ENCODE data around the gene KXD1. TPM values are rescaled to one million over a fixed set of nuclear protein-coding genes. Genes with fewer than 3 reads are reported as not detected.
A peak's percentile ranks its signal among the peaks of the same experiment; 100 is the strongest.

Gene KXD1, protein sequence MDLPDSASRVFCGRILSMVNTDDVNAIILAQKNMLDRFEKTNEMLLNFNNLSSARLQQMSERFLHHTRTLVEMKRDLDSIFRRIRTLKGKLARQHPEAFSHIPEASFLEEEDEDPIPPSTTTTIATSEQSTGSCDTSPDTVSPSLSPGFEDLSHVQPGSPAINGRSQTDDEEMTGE
- total RNA-seq: 100 to 1,000 TPM in 1 of 8 experiments, 10 to 100 TPM in 7; 48.4 to 106 (median 68.1) TPM

DNA sequence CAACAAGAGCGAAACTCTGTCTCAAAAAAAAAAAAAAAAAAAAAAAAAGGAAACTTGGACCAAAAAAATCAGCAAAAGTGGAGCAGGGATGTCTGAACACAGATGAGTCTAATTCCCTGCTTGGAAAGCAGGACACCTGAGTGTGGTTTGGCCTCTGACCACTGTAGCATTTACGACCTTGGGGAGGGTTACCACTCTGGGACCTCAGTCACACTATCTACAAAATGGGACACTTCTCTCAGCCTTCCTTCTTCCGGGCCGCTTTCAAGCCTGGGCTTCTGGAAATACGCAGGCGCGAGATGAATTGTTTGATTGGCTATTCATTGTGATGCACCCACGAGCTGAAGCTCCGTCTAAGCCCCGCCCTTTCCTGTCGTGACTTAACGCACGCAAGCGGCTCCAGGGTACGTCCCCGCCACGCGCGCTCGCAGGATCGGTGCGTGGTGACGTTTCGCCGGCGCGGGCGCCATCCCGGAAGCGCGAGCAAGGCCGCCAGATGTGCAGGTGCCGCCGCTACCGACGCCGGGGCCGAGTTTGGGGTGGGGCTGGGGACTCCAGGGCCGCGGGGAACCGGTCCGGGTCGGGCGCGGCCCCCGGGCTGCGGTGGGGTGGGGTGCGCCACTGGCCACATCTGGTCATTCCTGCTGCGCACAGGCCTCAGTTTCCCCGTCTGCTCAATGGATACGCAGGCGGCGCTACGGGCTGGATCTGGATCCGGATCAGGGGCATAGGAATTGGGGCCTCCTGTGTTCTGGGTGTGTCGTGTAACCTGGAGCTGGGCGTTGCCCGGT, at the start of gene KXD1:
Gene KXD1, plus strand, starts transcription at position 460 of the 791 bp plus-strand sequence. CDS start 4,187 bp downstream, outside the sequence.
- Histone ChIP-seq H3K4me1 (replicated peaks in 1 of 2) (peaks cover 0 to 5% of the 10 kb centered on the region in 2 donors), H3K27ac (peak within 1 kb of the TSS; percentile 43 to 75), H3K4me3 (peak within 1 kb of the TSS; percentile 53 to 84 (median 69))
- in situ Hi-C loops (cut with MboI; ENCODE audit: low pct_unique_long_range_greater_than_20kb in 2 of 9, low sequenced_read_pairs in 9 of 9, unreplicated experiment in 9 of 9): no loop called here
- 0 to 58% (median 2%) methylated on average over 1 to 29 of the region's 58 CpGs; no CpG with 5 or more reads in 4 of the 10 experiments for WGBS, 10 experiments
- ATAC-seq (replicated peaks in 6 of 8): peak; percentile 96 to 99 (median 98)

DNA sequence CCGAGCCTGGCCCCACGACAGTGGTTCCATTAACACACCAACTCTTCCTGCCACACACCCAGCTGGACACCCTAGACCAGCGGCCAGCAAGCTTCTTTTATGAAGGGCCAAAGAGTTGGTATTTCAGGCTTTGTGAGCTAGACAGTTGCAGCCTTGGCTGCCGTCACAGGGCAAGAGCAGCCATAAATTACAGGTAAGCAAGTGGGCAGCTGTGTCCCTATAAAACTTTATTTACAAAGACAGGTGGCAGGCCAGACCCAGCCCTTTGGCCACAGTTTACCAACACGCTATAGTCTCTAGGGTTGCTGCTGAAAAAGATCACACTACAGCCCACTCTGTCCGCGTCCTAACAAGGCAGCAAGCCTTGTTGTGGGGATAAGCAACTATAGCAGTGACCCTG, 49.1 kb upstream of the KXD1 start:
- in situ Hi-C loops (cut with MboI; ENCODE audit: low pct_unique_long_range_greater_than_20kb in 2 of 9, low sequenced_read_pairs in 9 of 9, unreplicated experiment in 9 of 9): no loop called here
- peaks cover 41 to 42% of the 10 kb centered on the region in 2 donors for H3K4me1 ChIP-seq (replicated peaks in 1 of 2)
- ATAC-seq (replicated peaks in 6 of 8): no peak
- WGBS, 10 experiments: 67 to 100% (median 88%) methylated on average over 1 to 4 of the region's 7 CpGs; no CpG with 5 or more reads in 7 of the 10 experiments
- H3K4me3 ChIP-seq: no peak overlapping the region
- peak overlapping the region; percentile 11 to 77 for H3K27ac ChIP-seq

DNA sequence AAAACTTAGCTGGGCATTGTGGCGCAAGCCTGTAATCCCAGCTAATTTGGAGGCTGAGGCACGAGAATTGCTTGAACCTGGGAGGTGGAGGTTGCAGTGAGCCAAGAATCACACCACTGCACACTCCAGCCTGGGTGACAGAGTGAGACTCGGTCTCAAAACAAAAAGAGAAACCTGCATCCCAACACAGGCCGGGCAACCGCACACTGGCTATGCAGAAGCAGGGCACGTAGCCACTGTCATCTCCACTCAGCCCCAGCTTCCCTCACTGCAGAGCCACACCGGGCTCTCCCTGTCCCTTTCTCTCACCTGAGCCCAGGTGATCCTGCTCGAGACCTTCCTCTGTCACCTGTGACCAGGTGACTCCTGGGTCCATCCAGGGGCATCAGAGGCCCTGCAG, 47.5 kb upstream of the KXD1 start:
- Histone ChIP-seq H3K27ac (no peak overlapping the region), H3K4me3 (no peak overlapping the region), H3K4me1 (replicated peaks in 1 of 2) (peaks cover 33 to 41% of the 10 kb centered on the region in 2 donors)
- no peak for ATAC-seq (replicated peaks in 6 of 8)
- in situ Hi-C loops (cut with MboI; ENCODE audit: low pct_unique_long_range_greater_than_20kb in 2 of 9, low sequenced_read_pairs in 9 of 9, unreplicated experiment in 9 of 9): no loop called here
- WGBS, 10 experiments: 85 to 96% methylated on average over 2 to 5 of the region's 8 CpGs; no CpG with 5 or more reads in 8 of the 10 experiments

DNA sequence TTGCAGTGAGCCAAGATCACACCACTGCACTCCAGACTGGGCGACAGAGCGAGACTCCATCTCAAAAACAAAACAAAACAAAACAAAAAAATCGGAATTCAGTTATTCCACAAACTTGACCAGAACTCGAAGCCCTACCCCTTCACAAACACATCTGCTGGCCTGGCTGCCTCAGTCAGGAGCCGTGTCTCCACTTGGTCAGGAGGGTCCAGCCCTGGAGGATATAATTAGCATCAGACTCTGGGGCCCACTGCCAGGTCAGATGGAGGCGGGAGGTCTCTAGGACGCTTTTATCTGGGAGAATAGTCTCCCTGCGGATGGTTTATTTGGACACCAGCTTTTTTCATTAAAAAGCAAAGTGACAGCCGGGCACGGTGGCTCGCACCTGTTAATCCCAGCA, 43.8 kb upstream of the KXD1 start:
- H3K4me1 ChIP-seq (replicated peaks in 1 of 2): peaks cover 16 to 24% of the 10 kb centered on the region in 2 donors
- in situ Hi-C loops (cut with MboI; ENCODE audit: low pct_unique_long_range_greater_than_20kb in 2 of 9, low sequenced_read_pairs in 9 of 9, unreplicated experiment in 9 of 9): no loop called here
- 0 to 57% (median 0%) methylated on average over 1 to 7 of the region's 11 CpGs; no CpG with 5 or more reads in 7 of the 10 experiments for WGBS, 10 experiments
- peak in 3 of 8 experiments; percentile 9 to 32 (median 26) for ATAC-seq (replicated peaks in 6 of 8)
- no peak overlapping the region for H3K4me3 ChIP-seq
- H3K27ac ChIP-seq: no peak overlapping the region

DNA sequence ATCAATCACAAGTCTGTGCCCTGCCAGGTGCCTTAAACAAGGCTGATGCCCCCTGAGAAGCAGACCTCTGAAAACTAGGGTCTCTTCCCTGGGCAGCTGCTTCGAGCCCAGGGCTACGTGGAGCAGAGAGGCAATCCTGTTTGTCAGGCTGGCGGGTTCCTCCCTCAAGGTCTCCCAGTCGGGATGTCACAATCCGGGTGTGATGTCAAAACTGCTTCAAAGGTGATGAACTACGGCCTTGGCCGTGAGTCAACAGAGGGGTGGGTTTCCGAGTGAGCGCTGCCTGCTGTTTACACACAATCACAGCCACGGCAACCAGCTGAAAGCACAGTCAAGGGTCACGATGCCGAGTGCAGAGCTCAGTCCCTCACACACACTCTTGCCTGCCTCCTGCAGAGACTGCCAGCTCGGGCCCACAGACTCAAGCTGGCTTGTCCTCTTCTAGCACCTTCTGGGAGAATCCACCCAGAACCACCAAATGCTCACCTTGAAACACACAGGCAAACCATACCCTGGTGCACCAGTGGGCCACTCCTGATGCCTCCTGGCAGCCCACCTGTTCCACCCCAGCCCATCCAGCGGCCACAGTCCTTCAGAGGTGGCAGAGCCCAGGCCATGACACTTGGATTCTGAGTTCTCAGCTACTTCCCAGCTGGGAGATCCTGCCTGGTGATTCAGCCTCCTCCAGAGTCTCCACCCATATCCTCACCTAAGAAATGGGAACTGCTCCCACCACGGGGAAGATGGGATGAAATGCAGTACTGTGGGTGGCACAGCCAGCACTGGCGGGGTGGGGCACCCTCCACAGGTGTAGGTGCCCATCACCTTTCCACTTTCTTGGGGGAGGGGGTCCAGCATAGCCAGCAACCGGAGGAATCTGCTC, 42.6 kb upstream of the KXD1 start:
- Histone ChIP-seq H3K4me1 (replicated peaks in 1 of 2) (peaks cover 12 to 27% of the 10 kb centered on the region in 2 donors), H3K27ac (peak overlapping the region; percentile 61 to 72), H3K4me3 (no peak overlapping the region)
- in situ Hi-C loops (cut with MboI; ENCODE audit: low pct_unique_long_range_greater_than_20kb in 2 of 9, low sequenced_read_pairs in 9 of 9, unreplicated experiment in 9 of 9): no loop called here
- peak; percentile 6 to 95 (median 93) for ATAC-seq (replicated peaks in 6 of 8)
- 0 to 100% (median 50%) methylated on average over 1 to 11 of the region's 17 CpGs; no CpG with 5 or more reads in 5 of the 10 experiments for WGBS, 10 experiments

DNA sequence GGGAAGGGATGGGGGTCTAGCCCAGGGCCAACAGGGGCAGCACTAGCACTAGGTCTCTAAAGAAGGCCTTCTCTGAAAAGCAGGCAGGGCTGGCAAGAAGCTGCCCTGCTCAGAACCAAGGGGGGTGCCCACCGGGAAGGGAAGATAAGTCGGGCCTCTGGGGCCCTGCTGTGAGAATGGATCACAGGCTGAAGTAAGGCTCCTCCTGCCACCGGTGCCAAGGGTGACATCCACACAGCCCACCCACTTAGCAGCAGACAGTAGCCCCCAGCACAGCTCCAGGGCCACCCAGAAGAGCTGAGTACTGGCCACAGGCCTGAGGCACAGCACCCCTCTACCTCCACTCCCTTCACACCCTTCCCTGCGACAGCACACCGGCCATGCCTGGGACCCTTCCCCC, 41.7 kb upstream of the KXD1 start:
- in situ Hi-C loops (cut with MboI; ENCODE audit: low pct_unique_long_range_greater_than_20kb in 2 of 9, low sequenced_read_pairs in 9 of 9, unreplicated experiment in 9 of 9): no loop called here
- no peak overlapping the region for H3K4me3 ChIP-seq
- peaks cover 12 to 28% of the 10 kb centered on the region in 2 donors for H3K4me1 ChIP-seq (replicated peaks in 1 of 2)
- ATAC-seq (replicated peaks in 6 of 8): no peak
- H3K27ac ChIP-seq: peak overlapping the region in 1 of 2 donors; percentile 72
- WGBS, 10 experiments: 0 to 100% (median 83%) methylated on average over 1 to 3 of the region's 5 CpGs; no CpG with 5 or more reads in 6 of the 10 experiments

DNA sequence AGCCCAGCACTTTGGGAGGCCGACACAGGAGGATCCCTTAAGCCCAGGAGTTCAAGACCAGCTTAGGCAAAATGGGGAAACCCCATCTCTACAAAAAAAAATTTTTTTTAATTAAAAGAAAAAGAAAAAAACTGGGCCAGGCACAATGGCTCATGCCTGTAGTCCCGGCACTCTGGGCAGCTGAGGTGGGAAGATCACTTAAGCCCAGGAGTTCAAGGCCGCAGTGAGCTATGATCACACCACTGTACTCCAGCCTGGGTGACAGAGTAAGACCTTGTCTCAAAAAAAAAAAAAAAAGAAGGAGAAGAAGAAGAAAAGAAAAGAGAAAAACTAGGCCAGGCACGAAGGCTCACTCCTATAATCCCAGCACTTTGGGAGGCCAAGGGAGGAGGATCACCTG, 40.1 kb upstream of the KXD1 start:
- Histone ChIP-seq H3K4me3 (no peak overlapping the region), H3K4me1 (replicated peaks in 1 of 2) (peaks cover 12 to 28% of the 10 kb centered on the region in 2 donors), H3K27ac (no peak overlapping the region)
- 89 to 100% (median 100%) methylated on average over 1 to 4 of the region's 4 CpGs; no CpG with 5 or more reads in 1 of the 10 experiments for WGBS, 10 experiments
- ATAC-seq (replicated peaks in 6 of 8): no peak
- in situ Hi-C loops (cut with MboI; ENCODE audit: low pct_unique_long_range_greater_than_20kb in 2 of 9, low sequenced_read_pairs in 9 of 9, unreplicated experiment in 9 of 9): no loop called here

DNA sequence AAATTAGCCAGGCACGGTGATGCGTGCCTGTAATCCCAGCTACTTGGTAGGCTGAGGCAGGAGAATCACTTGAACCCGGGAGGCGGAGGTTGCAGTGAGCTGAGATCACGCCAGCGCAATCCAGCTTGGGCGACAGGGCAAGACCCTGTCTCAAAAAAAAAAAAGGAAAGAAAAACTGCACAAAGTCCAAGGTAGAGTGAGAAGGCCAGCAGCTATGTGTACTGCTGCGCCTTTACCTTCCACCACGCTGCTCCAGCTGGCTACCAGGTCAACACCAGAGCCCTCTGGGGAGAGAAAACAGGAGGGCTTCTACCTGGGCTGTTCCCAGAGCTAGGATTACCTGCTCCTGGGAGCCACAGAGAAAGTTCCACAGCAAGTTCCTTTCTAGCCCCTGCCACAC, 39.0 kb upstream of the KXD1 start:
- no peak for ATAC-seq (replicated peaks in 6 of 8)
- in situ Hi-C loops (cut with MboI; ENCODE audit: low pct_unique_long_range_greater_than_20kb in 2 of 9, low sequenced_read_pairs in 9 of 9, unreplicated experiment in 9 of 9): no loop called here
- Histone ChIP-seq H3K4me1 (replicated peaks in 1 of 2) (peaks cover 12 to 28% of the 10 kb centered on the region in 2 donors), H3K27ac (no peak overlapping the region), H3K4me3 (no peak overlapping the region)
- 74 to 98% (median 86%) methylated on average over 1 to 7 of the region's 9 CpGs; no CpG with 5 or more reads in 5 of the 10 experiments for WGBS, 10 experiments

DNA sequence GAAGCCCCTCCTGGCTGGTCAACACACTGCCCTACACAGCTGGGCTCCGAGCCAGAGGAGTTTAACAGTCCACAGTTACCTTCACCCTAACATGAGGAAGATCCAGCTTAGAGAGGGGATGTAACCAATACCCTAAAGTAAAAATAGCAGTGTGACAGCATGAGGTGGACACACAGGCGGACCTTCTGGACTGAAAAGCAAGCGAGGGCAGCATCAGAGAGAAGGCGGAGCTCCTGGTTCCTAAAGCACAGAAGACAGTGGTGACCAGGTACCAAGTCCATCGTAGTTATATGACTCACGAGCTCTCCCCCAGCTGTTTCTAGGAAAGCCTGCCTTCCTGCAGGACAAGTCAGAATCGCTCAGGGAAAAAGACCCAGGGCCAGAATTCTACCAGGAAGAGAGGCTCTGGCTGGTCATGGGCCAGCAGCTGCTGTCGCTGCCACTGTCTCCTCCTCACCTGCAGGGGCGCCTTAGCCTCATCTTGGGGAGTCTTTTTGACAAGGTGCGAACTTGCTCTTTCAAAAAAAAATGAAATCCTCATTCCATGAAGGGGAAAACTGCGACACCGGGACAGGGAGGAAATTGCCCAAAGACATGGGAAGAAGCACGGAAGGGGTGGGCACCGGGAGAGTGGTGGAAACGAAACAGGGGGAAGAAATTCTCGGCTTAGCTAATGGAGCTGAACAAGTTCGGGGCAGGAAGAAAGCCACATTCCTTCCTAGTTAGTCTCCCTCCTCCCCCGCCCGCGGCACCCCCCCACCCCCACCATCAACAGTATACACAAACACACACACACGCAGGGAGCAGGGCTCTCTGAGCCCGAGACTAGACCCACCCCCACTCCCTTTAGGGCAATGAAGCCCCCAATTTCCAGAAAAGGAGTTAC, 37.5 kb upstream of the KXD1 start:
- H3K4me3 ChIP-seq: peak overlapping the region; percentile 66 to 82 (median 74)
- H3K4me1 ChIP-seq (replicated peaks in 1 of 2): peaks cover 3 to 13% of the 10 kb centered on the region in 2 donors
- 0 to 100% (median 33%) methylated on average over 2 to 11 of the region's 22 CpGs; no CpG with 5 or more reads in 3 of the 10 experiments for WGBS, 10 experiments
- peak in 5 of 8 experiments; percentile 1 to 7 (median 6) for ATAC-seq (replicated peaks in 6 of 8)
- in situ Hi-C loops (cut with MboI; ENCODE audit: low pct_unique_long_range_greater_than_20kb in 2 of 9, low sequenced_read_pairs in 9 of 9, unreplicated experiment in 9 of 9): no loop called here
- no peak overlapping the region for H3K27ac ChIP-seq

DNA sequence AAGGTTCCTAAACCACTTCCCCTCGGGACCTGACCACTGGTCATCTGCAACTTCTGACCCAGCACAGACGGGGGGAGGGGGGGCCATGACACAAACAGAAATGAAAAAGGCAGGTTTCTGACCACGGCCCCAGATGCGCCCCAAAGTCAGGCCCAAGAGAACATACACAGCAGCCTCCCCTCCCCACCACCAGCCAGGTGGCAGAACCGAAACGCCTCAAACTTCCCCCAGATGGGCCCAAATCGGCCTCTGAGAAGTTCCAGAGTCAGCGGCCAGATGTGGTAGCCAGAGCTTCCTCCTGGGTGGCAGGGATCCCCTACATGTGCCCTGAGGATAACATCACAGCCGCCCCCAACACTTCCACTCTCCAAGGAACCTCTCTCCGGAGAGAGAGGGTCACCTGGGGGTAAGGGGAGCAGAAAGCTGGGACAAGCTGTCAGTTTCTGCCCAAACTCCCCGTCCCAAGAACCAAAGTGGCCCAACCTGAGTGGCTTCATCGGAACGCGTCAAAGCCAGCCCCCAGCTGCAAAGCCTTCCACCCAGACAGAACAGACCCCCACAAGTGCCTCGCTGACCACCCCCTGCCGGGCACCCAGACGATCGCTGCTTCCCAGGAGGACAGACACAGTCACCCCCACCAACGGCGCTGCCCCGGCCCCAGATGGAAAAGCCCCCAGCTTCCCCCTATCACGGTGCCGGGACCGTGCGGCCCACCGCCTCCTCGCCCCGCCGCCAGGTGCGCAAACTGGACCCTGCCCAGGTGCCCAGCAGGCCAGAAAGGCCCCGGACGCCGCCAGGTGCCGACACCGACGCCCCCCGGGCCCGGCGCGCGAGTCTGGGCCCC, 36.6 kb upstream of the KXD1 start:
- Histone ChIP-seq H3K4me3 (peak overlapping the region; percentile 66 to 82 (median 74)), H3K27ac (peak overlapping the region; percentile 81 to 86), H3K4me1 (replicated peaks in 1 of 2) (peaks cover 0 to 5% of the 10 kb centered on the region in 2 donors)
- ATAC-seq (replicated peaks in 6 of 8): no peak
- in situ Hi-C loops (cut with MboI; ENCODE audit: low pct_unique_long_range_greater_than_20kb in 2 of 9, low sequenced_read_pairs in 9 of 9, unreplicated experiment in 9 of 9): no loop called here
- WGBS, 10 experiments: 0% methylated on average over 1 to 2 of the region's 41 CpGs; no CpG with 5 or more reads in 7 of the 10 experiments

DNA sequence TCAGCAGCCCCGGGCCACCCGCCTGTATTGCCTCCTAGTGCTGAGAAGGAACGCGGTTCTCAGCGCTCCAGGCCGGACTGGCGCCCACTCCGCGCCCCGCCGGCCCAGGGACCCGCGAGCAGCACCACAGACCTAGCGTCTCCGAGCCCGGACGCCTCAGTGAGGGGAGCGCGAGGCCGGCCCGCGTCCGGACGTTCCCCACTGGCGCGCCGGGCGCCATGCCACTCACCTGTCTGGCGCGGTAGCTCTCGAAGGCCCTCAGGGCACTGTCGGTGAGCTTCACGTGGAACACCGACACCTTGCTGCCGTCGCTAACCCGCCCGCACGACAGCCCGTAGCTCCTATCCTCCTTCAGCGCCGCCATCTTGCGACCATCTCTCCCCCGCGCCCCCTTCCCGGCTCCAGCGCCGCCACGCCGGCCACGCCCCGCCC, 36.0 kb upstream of the KXD1 start, which contains the start of gene ELL:
Gene ELL, minus strand, starts transcription at position 379 of the 432 bp plus-strand sequence. Its CDS starts 15 bp downstream, at position 364.
- peak; percentile 0 to 17 (median 8) for ATAC-seq (replicated peaks in 6 of 8)
- WGBS, 10 experiments: 0% methylated on average over 4 of the region's 52 CpGs; no CpG with 5 or more reads in 9 of the 10 experiments
- Histone ChIP-seq H3K4me1 (replicated peaks in 1 of 2) (peaks cover 0 to 4% of the 10 kb centered on the region in 2 donors), H3K4me3 (peak within 1 kb of the TSS; percentile 66 to 82 (median 74)), H3K27ac (peak within 1 kb of the TSS; percentile 81 to 86)
- in situ Hi-C loops (cut with MboI; ENCODE audit: low pct_unique_long_range_greater_than_20kb in 2 of 9, low sequenced_read_pairs in 9 of 9, unreplicated experiment in 9 of 9): no loop called here

All from motor neuron (in vitro differentiated cells).